ENCODE measurements around the gene ADCK1.
"Not testable (repeated sequence)": the region's sequence is repeated elsewhere in the genome, so short reads cannot be mapped to it uniquely, and the experiment has no call there.

The ADCK1 gene

DNA sequence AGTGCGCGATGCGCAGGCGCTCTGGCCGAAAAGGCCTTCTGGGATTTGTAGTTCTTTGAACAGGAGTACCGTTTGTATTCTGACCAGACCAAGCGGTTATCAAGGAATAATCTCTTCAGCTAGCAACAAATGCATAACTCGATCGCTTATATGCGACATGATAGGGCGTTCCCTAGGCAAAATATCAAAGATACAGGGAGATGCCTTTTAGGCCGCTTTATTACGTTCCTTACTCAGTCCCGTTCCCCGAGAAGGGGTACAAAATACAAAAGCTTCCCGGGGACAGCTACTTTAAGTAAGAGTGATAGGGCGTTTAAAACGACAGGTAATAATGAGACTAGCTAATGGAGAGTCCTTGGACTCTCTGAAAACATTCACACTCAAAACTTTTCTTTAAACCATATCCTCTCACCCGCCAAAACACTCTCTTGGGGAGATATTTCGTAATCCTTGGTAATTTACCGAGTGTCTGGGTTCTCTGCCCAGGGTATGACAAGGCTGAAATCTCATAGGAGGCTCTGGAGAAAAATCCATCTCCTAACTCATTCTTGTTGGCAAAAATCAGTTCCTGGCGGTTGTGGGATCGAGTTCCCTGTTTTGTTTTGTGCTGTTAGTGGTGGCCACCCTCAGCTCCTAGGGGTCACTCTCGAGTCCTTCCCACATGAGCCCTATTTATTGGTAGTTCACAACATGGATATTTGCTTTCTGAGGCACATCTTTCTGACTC, 38.5 kb upstream of the ADCK1 start (continued):
- TF ChIP-seq ZBTB48 (tag by site-specific recombination; IDR thresholded peaks at IDR 0.05) (0 out of 2 replicates have a peak, but pooled peaks have one; percentile 38), PRDM1 (tag by site-specific recombination; IDR thresholded peaks at IDR 0.05) (0 out of 2 replicates have a peak, but pooled peaks have one; percentile 17)

DNA sequence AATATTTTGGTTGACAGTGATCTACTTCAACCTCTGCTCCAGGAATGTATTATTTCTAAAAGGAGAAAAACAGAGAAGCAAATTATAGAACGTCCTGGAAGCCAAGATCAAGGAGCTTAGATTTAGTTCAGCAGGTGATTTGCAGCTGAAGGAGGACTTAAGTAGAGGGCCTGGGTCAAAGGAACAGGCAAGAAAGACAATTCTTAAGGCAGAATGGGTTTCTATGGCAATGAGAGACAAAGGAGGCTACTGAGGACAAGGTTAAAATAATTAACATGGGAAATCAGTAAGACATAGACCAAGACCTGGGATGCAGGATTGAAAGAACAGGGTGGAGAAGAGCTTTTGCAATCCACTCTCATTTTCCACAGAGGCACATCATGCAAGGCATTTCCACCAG, 36.6 kb upstream of the ADCK1 start:
- ChIA-PET CTCF (interaction anchor here (1.5 kb wide), 1 partner anchor 11 kb away, joined by 6 read pairs; no protein-coding TSS in a partner anchor), POLR2A (interaction anchor here (0.6 to 0.9 kb wide), 2 partner anchors 36 to 306 kb away, joined by 3 to 4 read pairs; partner anchors contain the start of genes AHSA1 and VIPAS39)

GRCh38 chr14:77763978-77764377, 35.9 kb upstream of the ADCK1 start:
- no peaks in the 10 kb centered on the region for H3K9me3 ChIP-seq (ENCODE audit: control insufficient read depth, insufficient read depth, low read depth, low read length)
- ChIA-PET CTCF (no interaction called here), POLR2A (no interaction called here)
- no peaks in the 10 kb centered on the region for H3K4me1 ChIP-seq (ENCODE audit: control insufficient read depth, insufficient read depth, low read length)
- no peak for TF ChIP-seq ZNF157 (tag by site-specific recombination; IDR thresholded peaks at IDR 0.05)
- TF ChIP-seq ZBTB44 (tag by site-specific recombination; IDR thresholded peaks at IDR 0.05), result peak; percentile 38
- H3K4me3 ChIP-seq (ENCODE audit: low read depth, low read length), result no peak overlapping the region
- no peak overlapping the region for H3K27ac ChIP-seq (ENCODE audit: extremely low read depth, low read depth, low read length)
- peaks cover 0 to 2% of the 10 kb centered on the region in 2 experiments; a peak in 2 of 3 replicates for H3K36me3 ChIP-seq (ENCODE audit: control insufficient read depth in 2 of 2, insufficient read depth in 1 of 2, low read length in 2 of 2)

More for the DNA sequence above, 36.6 kb upstream of the ADCK1 start:
- Histone ChIP-seq H3K27ac (ENCODE audit: extremely low read depth, low read depth, low read length) (no peak overlapping the region), H3K4me1 (ENCODE audit: control insufficient read depth, insufficient read depth, low read length) (no peaks in the 10 kb centered on the region), H3K9me3 (ENCODE audit: control insufficient read depth, insufficient read depth, low read depth, low read length) (no peaks in the 10 kb centered on the region), H3K4me3 (ENCODE audit: low read depth, low read length) (no peak overlapping the region), H3K36me3 (ENCODE audit: control insufficient read depth in 2 of 2, insufficient read depth in 1 of 2, low read length in 2 of 2) (peaks cover 0 to 5% of the 10 kb centered on the region in 2 experiments; a peak in 2 of 3 replicates)
- no peak for TF ChIP-seq ZNF658 (tag by site-specific recombination; IDR thresholded peaks at IDR 0.05)
- TF ChIP-seq GLIS1 (tag by site-specific recombination; IDR thresholded peaks at IDR 0.05), result no peak
- no peak for TF ChIP-seq ZFP41 (tag by site-specific recombination; IDR thresholded peaks at IDR 0.05; ENCODE audit: borderline replicate concordance)
- TF ChIP-seq ZNF692 (tag by site-specific recombination; IDR thresholded peaks at IDR 0.05), result no peak
- no peak for TF ChIP-seq SETDB1 (IDR thresholded peaks at IDR 0.05; ENCODE audit: insufficient read length, low read length)
- TF ChIP-seq, protein P1, sequence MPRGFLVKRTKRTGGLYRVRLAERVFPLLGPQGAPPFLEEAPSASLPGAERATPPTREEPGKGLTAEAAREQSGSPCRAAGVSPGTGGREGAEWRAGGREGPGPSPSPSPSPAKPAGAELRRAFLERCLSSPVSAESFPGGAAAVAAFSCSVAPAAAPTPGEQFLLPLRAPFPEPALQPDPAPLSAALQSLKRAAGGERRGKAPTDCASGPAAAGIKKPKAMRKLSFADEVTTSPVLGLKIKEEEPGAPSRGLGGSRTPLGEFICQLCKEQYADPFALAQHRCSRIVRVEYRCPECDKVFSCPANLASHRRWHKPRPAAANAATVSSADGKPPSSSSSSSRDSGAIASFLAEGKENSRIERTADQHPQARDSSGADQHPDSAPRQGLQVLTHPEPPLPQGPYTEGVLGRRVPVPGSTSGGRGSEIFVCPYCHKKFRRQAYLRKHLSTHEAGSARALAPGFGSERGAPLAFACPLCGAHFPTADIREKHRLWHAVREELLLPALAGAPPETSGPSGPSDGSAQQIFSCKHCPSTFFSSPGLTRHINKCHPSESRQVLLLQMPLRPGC (tag by site-specific recombination; IDR thresholded peaks at IDR 0.05), result no peak
- TF ChIP-seq, protein P2, sequence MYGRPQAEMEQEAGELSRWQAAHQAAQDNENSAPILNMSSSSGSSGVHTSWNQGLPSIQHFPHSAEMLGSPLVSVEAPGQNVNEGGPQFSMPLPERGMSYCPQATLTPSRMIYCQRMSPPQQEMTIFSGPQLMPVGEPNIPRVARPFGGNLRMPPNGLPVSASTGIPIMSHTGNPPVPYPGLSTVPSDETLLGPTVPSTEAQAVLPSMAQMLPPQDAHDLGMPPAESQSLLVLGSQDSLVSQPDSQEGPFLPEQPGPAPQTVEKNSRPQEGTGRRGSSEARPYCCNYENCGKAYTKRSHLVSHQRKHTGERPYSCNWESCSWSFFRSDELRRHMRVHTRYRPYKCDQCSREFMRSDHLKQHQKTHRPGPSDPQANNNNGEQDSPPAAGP (tag by site-specific recombination; IDR thresholded peaks at IDR 0.05), result no peak
- TF ChIP-seq ZNF510 (tag by site-specific recombination; IDR thresholded peaks at IDR 0.05; ENCODE audit: insufficient replicate concordance), result no peak
- TF ChIP-seq ZNF670 (tag by site-specific recombination; IDR thresholded peaks at IDR 0.05; ENCODE audit: low read depth), result no peak

GRCh38 chr14:77768442-77769069, 31.4 kb upstream of the ADCK1 start:
- H3K27ac ChIP-seq (ENCODE audit: extremely low read depth, low read depth, low read length); H3K9me3 ChIP-seq (ENCODE audit: control insufficient read depth, insufficient read depth, low read depth, low read length); H3K36me3 ChIP-seq (ENCODE audit: control insufficient read depth in 2 of 2, insufficient read depth in 1 of 2, low read length in 2 of 2); CTCF ChIA-PET; H3K4me3 ChIP-seq (ENCODE audit: low read depth, low read length); H3K4me1 ChIP-seq (ENCODE audit: control insufficient read depth, insufficient read depth, low read length): not testable (repeated sequence)
- POLR2A ChIA-PET, result interaction anchor here (0.6 kb wide), 1 partner anchor 28 kb away, joined by 6 read pairs; no protein-coding TSS in a partner anchor

- H3K9me3 ChIP-seq (ENCODE audit: control insufficient read depth, insufficient read depth, low read depth, low read length); CTCF ChIA-PET; H3K4me1 ChIP-seq (ENCODE audit: control insufficient read depth, insufficient read depth, low read length); H3K27ac ChIP-seq (ENCODE audit: extremely low read depth, low read depth, low read length); H3K36me3 ChIP-seq (ENCODE audit: control insufficient read depth in 2 of 2, insufficient read depth in 1 of 2, low read length in 2 of 2); POLR2A ChIA-PET; H3K4me3 ChIP-seq (ENCODE audit: low read depth, low read length): not testable (repeated sequence)
Observed at GRCh38 chr14:77773966-77774365, 25.9 kb upstream of the ADCK1 start.

Measured in HEK293 (cell line).